Measurements from ENCODE around the gene SYT9. TPM values are rescaled to one million over a fixed set of nuclear protein-coding genes. Genes with fewer than 3 reads are reported as not detected.

The SYT9 gene
- total RNA-seq, 1 donor from 2014 or later, result 0.16 TPM

DNA sequence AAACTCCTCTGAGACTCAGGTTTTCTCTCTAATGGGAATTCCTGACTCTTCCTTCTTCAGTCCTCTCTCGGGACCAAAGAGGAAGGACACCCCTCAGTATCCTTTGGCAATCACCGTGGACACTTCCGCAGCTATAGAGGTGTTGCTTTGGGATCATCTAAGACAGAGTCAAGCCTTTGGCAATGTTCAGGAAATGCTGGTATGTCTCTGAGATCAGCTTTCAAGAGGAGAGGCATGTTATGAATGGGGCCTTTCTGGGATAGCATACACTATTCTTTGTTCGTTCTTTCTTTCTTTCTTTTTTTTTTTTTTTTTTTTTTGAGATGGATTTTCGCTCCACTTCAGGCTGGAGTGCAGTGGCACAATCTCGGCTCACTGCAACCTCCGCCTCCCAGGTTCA, 219.4 kb downstream of the SYT9 start:
- no peaks in the 10 kb centered on the region for H3K4me1 ChIP-seq (ENCODE audit: insufficient read depth, low read length)
- no peaks in the 10 kb centered on the region for H3K36me3 ChIP-seq (ENCODE audit: insufficient read depth, low read length)
- H3K9me3 ChIP-seq (ENCODE audit: insufficient read depth, low read depth, low read length), result no peaks in the 10 kb centered on the region
- Mint-ChIP-seq H3K27ac (ENCODE audit: unreplicated experiment) (no peak overlapping the region), H3K4me1 (ENCODE audit: low read depth, unreplicated experiment) (no peaks in the 10 kb centered on the region), H3K9me3 (ENCODE audit: unreplicated experiment) (no peaks in the 10 kb centered on the region), H3K27me3 (ENCODE audit: low read depth, unreplicated experiment) (peaks cover 6% of the 10 kb centered on the region), H3K4me3 (ENCODE audit: unreplicated experiment) (no peak overlapping the region), H3K36me3 (ENCODE audit: low read depth, unreplicated experiment) (no peaks in the 10 kb centered on the region)
- no peak overlapping the region for H2AFZ ChIP-seq (ENCODE audit: low read depth, low read length)
- H4K20me1 ChIP-seq (ENCODE audit: insufficient read depth, low read length), result no peaks in the 10 kb centered on the region
- no peaks in the 10 kb centered on the region for H3K27me3 ChIP-seq (ENCODE audit: insufficient read depth, low read length)
- H3K9ac ChIP-seq (ENCODE audit: low read length), result no peak overlapping the region
- DNase-seq (ENCODE audit: low read depth) (no peak), FAIRE-seq (no peak)
- no peaks in the 10 kb centered on the region for H3K79me2 ChIP-seq (ENCODE audit: insufficient read depth, low read length)
- no peak for TF ChIP-seq EZH2 (IDR thresholded peaks at IDR 0.05; ENCODE audit: insufficient read depth, low read length)
- TF ChIP-seq, protein P1, sequence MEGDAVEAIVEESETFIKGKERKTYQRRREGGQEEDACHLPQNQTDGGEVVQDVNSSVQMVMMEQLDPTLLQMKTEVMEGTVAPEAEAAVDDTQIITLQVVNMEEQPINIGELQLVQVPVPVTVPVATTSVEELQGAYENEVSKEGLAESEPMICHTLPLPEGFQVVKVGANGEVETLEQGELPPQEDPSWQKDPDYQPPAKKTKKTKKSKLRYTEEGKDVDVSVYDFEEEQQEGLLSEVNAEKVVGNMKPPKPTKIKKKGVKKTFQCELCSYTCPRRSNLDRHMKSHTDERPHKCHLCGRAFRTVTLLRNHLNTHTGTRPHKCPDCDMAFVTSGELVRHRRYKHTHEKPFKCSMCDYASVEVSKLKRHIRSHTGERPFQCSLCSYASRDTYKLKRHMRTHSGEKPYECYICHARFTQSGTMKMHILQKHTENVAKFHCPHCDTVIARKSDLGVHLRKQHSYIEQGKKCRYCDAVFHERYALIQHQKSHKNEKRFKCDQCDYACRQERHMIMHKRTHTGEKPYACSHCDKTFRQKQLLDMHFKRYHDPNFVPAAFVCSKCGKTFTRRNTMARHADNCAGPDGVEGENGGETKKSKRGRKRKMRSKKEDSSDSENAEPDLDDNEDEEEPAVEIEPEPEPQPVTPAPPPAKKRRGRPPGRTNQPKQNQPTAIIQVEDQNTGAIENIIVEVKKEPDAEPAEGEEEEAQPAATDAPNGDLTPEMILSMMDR (IDR thresholded peaks at IDR 0.05; ENCODE audit: insufficient read depth, low read depth, low read length), result no peak
- no peak overlapping the region for H3K27ac ChIP-seq (ENCODE audit: low read depth, low read length)
- H3K4me3 ChIP-seq (ENCODE audit: insufficient read depth, low read depth, low read length), result no peak overlapping the region
- no peak overlapping the region for H3K4me2 ChIP-seq (ENCODE audit: low read length)

DNA sequence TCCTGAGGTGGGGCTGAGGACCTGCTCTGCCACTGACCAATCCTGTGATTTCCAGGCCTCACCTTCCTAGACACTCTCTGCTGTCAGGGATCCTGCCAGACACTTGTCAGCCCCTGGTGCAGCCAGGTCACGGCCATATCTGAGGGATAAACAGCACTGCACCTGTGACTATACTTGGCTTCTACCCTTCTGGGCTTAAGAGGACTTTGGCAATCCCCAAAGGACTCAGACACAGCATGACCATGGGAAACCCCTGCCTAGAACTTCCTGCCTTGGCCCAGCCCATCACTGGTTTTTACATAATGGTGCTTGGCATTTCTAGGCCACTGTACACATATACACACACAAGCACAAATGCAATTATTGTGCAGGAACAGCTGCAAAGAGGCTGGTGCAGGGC, 222.0 kb downstream of the SYT9 start:
- FAIRE-seq, result no peak
- Histone ChIP-seq H3K9me3 (ENCODE audit: insufficient read depth, low read depth, low read length) (no peaks in the 10 kb centered on the region), H2AFZ (ENCODE audit: low read depth, low read length) (no peak overlapping the region), H3K4me2 (ENCODE audit: low read length) (no peak overlapping the region), H4K20me1 (ENCODE audit: insufficient read depth, low read length) (no peaks in the 10 kb centered on the region), H3K36me3 (ENCODE audit: insufficient read depth, low read length) (no peaks in the 10 kb centered on the region), H3K27ac (ENCODE audit: low read depth, low read length) (no peak overlapping the region), H3K4me3 (ENCODE audit: insufficient read depth, low read depth, low read length) (no peak overlapping the region), H3K79me2 (ENCODE audit: insufficient read depth, low read length) (no peaks in the 10 kb centered on the region), H3K4me1 (ENCODE audit: insufficient read depth, low read length) (no peaks in the 10 kb centered on the region), H3K9ac (ENCODE audit: low read length) (no peak overlapping the region), H3K27me3 (ENCODE audit: insufficient read depth, low read length) (no peaks in the 10 kb centered on the region)
- no peak for DNase-seq (ENCODE audit: low read depth)
- H3K27ac Mint-ChIP-seq (ENCODE audit: unreplicated experiment), result no peak overlapping the region
- no peaks in the 10 kb centered on the region for H3K36me3 Mint-ChIP-seq (ENCODE audit: low read depth, unreplicated experiment)
- no peaks in the 10 kb centered on the region for H3K4me1 Mint-ChIP-seq (ENCODE audit: low read depth, unreplicated experiment)
- no peaks in the 10 kb centered on the region for H3K9me3 Mint-ChIP-seq (ENCODE audit: unreplicated experiment)
- H3K27me3 Mint-ChIP-seq (ENCODE audit: low read depth, unreplicated experiment), result peaks cover 21% of the 10 kb centered on the region
- H3K4me3 Mint-ChIP-seq (ENCODE audit: unreplicated experiment), result no peak overlapping the region
- TF ChIP-seq, protein P1 (IDR thresholded peaks at IDR 0.05; ENCODE audit: insufficient read depth, low read depth, low read length), result no peak
- no peak for TF ChIP-seq EZH2 (IDR thresholded peaks at IDR 0.05; ENCODE audit: insufficient read depth, low read length)

DNA sequence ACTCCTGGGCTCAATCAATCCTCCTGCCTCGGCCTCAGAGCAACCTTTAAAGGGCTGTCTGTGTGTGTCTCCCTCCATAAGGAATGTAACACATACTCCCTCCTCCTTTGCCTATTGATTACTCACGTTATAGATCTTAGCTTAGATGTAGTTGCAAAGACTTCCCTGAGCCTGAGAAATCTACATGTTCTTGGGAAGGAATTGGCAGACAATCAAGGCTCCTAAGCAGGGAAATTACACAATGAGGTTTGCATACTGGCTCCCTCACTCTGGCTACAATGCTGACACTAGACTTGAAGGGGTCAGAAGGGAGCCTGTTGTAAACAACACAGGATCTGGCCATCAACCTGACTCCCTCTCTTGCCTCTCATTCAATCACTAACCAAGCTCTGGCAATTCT, 228.4 kb downstream of the SYT9 start:
- Histone ChIP-seq H3K4me3 (ENCODE audit: insufficient read depth, low read depth, low read length) (no peak overlapping the region), H3K4me2 (ENCODE audit: low read length) (no peak overlapping the region), H3K9me3 (ENCODE audit: insufficient read depth, low read depth, low read length) (no peaks in the 10 kb centered on the region), H3K27ac (ENCODE audit: low read depth, low read length) (no peak overlapping the region), H3K79me2 (ENCODE audit: insufficient read depth, low read length) (no peaks in the 10 kb centered on the region), H3K27me3 (ENCODE audit: insufficient read depth, low read length) (no peaks in the 10 kb centered on the region), H3K9ac (ENCODE audit: low read length) (no peak overlapping the region), H3K36me3 (ENCODE audit: insufficient read depth, low read length) (no peaks in the 10 kb centered on the region), H4K20me1 (ENCODE audit: insufficient read depth, low read length) (no peaks in the 10 kb centered on the region), H2AFZ (ENCODE audit: low read depth, low read length) (no peak overlapping the region), H3K4me1 (ENCODE audit: insufficient read depth, low read length) (no peaks in the 10 kb centered on the region)
- no peak overlapping the region for H3K27ac Mint-ChIP-seq (ENCODE audit: unreplicated experiment)
- no peaks in the 10 kb centered on the region for H3K9me3 Mint-ChIP-seq (ENCODE audit: unreplicated experiment)
- DNase-seq (ENCODE audit: low read depth), result no peak
- TF ChIP-seq, protein P1 (IDR thresholded peaks at IDR 0.05; ENCODE audit: insufficient read depth, low read depth, low read length), result no peak
- no peak for TF ChIP-seq EZH2 (IDR thresholded peaks at IDR 0.05; ENCODE audit: insufficient read depth, low read length)
- no peaks in the 10 kb centered on the region for H3K4me1 Mint-ChIP-seq (ENCODE audit: low read depth, unreplicated experiment)
- no peak overlapping the region for H3K4me3 Mint-ChIP-seq (ENCODE audit: unreplicated experiment)
- FAIRE-seq, result no peak
- H3K27me3 Mint-ChIP-seq (ENCODE audit: low read depth, unreplicated experiment), result peaks cover 19% of the 10 kb centered on the region
- H3K36me3 Mint-ChIP-seq (ENCODE audit: low read depth, unreplicated experiment), result no peaks in the 10 kb centered on the region

Data from astrocyte (in vitro differentiated cells and primary cell).